ENCODE results near the gene TAGLN2.

- TF ChIP-seq RBM39 (optimal IDR thresholded peaks at IDR 0.05; ENCODE audit: low read depth, low read length) (no peak), L3MBTL2 (IDR thresholded peaks at IDR 0.05) (no peak), RBM15 (IDR thresholded peaks at IDR 0.05; ENCODE audit: insufficient read depth, low read length) (no peak), PCBP1 (IDR thresholded peaks at IDR 0.05; ENCODE audit: low read depth, low read length, poor library complexity, severe bottlenecking) (no peak), SMARCA5 (IDR thresholded peaks at IDR 0.05) (no peak), PHB (CRISPR knock-in tag; IDR thresholded peaks at IDR 0.05) (no peak), MED1 (CRISPR knock-in tag; IDR thresholded peaks at IDR 0.05; ENCODE audit: borderline replicate concordance) (no peak), TSC22D4 (tag; IDR thresholded peaks at IDR 0.05) (no peak), WHSC1 (IDR thresholded peaks at IDR 0.05; ENCODE audit: low read length) (no peak), CTCF (IDR thresholded peaks at IDR 0.05 in 2 of 3, conservative IDR thresholded peaks at IDR 0.05 in 1 of 3; ENCODE audit: insufficient read depth in 2 of 3, low read depth in 1 of 3, low read length in 3 of 3) (no peak), ELK1 (CRISPR knock-in tag; IDR thresholded peaks at IDR 0.05) (no peak)
Measured at GRCh38 chr1:159890390-159890789, 34.9 kb downstream of the TAGLN2 start.
